ENCODE data around the gene ALX3.
"Not testable (repeated sequence)": the region's sequence is repeated elsewhere in the genome, so short reads cannot be mapped to it uniquely, and the experiment has no call there.

The ALX3 gene

DNA sequence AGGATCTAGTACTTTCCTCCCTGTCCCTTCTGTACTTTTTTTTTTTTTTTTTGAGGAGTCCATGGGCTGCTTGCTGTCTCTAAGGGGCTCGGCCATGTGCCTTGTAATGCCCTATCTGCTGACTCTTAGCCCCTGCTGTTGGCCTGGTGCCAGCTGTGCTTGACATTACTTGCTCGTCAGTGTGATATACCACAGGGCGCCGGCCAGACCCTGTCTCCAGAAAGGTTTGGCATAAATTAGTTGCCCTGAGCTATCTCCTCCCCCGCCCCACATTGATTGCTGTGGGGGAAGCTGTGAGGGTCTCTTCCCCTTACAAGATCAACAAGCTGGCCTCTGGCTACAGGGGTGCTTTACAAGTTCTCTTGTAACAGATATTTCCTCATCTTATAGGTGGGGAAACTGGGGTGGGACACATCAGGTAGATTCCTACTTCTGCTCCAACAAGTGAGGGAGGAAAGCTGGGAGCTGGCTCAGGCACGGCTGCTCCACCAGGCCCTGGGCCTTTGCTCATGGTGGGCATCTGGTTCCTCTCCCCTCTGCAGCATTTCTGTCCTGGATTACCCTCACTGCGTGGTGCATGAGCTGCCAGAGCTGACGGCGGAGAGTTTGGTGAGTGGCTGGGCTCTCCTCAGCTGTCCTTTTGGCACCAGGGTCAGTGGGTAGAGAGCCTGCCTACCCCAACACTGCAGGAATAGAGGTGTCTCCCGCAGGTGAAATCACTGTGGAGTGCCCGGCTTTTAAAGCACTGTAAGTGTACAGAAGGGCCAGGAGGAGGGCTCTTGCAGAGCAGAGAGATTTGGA, 20.5 kb downstream of the ALX3 start:
- DNase-seq (ENCODE audit: extremely low spot score, insufficient read length, low read depth) = no peak
- FAIRE-seq = no peak

DNA sequence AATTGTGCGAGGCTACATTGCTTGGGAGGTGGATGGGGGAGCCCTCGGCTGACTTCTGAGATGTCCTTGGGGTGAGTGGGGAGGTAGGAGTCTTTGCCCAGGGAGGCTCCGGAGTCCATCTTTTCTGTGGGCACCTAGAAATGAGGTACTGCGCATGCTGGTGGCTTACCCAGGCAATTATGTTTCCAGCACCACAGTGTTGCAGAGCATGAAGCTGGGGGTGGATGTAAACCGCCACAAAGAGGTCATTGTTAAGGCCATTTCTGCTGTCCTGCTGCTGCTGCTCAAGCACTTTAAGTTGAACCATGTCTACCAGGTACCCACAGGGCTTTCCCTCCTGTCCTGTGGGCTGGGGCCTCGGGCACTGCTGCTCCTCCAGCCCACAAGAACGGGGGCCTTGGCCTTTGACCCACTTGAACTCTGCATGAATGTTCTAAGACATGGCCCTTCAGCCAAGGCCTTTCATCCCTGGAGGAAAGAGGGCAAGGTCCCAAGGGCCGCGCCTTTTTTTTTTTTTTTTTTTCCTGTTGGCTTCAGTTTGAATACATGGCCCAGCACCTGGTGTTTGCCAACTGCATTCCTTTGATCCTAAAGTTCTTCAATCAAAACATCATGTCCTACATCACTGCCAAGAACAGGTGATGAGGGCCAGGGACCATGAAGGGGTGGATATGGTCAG, 21.4 kb downstream of the ALX3 start:
- DNase-seq (ENCODE audit: extremely low spot score, insufficient read length, low read depth) = no peak
- FAIRE-seq = no peak

DNA sequence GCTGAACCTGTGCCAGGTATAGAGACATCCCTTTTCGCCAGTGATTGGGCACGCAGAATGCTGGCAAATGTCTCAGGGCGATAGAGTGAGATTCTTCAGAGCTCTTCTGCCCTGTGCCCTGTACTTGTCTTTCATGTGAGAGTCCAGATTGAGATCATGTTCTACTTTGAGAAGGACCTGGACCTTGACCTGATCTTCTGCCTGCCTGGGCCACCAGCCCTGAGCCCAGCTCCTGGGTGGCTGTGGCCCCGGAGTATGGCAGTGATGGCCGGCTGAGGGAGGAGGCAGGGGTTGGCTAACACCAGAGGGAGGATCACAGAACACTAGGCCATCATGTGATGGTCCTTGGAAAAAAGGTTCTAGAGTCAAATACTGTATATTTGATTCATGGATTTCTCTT, 22.2 kb downstream of the ALX3 start:
- no peak for FAIRE-seq
- DNase-seq (ENCODE audit: extremely low spot score, insufficient read length, low read depth) = no peak

DNA sequence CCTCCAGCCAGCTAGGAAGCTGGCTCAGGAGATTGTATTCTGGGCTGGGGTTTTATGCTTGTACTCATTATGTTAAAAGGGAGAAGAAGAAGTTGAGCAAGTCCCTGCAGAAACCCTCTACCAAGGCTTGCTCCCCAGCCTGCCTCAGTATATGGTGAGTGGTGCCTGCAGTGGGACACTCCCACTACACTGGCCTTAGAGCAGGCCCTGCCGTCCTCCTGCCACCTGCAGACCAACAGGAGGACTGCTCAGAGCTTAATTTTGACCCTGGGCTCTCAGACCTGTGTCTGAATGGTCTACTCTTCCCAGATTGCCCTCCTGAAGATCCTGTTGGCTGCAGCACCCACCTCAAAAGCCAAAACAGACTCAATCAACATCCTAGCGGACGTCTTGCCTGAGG, 23.0 kb downstream of the ALX3 start:
- FAIRE-seq (no peak), DNase-seq (ENCODE audit: extremely low spot score, insufficient read length, low read depth) (no peak)

DNA sequence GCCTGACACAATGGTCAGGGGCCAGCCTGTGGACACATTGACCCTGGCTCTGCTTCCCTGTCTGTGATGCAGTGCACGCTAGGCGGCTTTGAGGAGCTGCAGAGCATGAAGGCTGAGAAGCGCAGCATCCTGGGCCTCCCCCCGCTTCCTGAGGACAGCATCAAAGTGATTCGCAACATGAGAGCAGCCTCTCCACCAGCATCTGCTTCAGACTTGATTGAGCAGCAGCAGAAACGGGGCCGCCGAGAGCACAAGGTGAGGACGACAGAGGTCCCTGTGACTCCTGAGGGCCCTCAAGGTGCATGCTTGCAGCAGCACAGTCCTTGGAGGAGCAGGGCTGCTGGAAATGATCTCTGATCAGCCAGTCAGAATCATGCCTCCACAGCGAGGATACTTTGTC, 27.5 kb downstream of the ALX3 start:
- DNase-seq (ENCODE audit: extremely low spot score, insufficient read length, low read depth) (no peak), FAIRE-seq (no peak)

DNA sequence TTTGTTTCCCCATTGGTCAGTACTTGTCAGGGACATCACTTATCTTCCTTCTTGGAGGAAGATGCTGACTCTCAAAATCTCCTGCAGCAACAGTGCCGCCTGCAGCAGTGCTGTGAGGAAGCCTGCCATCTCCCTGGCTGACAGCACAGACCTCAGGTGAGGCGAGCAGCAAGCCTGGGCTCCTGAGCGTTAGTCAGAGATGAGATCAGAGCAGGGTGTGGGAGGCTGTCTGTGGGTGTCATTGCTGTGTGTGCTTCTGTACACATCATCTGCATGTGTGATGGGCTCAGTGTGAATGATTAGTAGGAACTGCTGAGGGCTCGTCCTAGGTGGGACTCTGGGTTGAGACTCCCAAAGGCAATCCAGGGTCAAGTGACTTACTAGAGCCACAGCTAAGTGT, 29.9 kb downstream of the ALX3 start:
- FAIRE-seq = no peak
- DNase-seq (ENCODE audit: extremely low spot score, insufficient read length, low read depth) = no peak

DNA sequence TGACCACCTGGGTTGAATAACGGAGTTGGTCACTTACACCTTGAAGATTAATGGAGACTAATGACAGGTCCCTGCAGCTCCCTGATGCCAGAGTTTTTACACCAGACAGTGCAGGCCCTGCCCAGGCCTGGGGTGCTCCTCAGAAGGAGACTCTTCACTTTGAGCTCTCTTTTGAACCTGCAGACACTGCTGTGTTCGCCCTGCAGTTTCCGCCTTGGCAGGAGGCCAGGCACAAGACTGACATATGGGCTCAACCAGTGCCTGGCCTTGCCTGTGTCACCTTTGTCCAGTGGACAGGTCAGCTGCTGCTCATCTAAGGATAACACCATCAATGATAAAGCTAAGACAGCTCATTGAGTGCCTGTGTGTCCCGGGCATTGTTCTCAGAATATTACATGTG, 30.8 kb downstream of the ALX3 start:
- FAIRE-seq (no peak), DNase-seq (ENCODE audit: extremely low spot score, insufficient read length, low read depth) (no peak)

DNA sequence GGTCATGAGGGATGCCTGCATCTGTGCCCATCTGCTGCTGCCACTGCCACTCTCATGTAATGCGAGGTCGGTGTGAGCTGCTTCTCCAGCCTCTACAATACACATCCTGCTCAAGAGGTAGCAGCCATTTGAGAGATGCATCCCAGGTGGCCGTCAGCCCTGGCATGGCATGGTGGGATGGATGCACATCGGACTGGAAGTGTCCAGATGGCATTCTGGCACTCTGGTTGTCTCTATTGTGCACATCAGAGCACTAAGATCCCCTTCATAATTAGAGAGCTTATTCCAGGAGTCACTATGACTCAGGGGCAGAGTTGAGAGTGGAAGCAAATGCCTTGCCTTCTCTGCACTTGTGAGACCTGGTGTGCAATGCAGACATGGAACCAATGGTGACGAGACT, 32.2 kb downstream of the ALX3 start:
- FAIRE-seq (no peak), DNase-seq (ENCODE audit: extremely low spot score, insufficient read length, low read depth) (no peak)

DNA sequence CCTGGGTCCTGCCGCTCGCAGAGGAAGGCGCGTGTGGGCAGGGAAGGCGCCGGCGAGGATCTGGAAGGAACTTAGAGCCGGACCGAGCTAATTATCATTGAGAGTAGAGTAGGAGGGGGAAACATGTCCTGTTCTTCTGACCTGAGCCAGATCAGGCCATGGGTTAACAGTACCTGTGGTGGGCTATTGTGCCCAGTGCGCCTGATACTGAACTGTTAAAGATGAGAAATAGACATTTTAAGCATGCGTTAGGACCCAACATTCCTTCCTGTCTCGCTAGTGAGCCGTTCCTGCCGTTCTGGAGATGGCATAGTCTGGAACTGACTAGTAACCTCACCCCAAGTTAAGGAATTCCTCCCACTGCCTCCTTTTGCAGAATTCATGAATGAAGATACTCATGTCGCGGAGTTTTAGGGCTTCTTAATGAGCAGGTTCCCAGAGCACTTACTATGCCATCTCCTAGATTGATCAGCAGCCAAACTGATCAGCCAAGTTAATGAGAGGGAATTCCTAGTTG, 35.2 kb downstream of the ALX3 start:
- no peak for DNase-seq (ENCODE audit: extremely low spot score, insufficient read length, low read depth)

DNA sequence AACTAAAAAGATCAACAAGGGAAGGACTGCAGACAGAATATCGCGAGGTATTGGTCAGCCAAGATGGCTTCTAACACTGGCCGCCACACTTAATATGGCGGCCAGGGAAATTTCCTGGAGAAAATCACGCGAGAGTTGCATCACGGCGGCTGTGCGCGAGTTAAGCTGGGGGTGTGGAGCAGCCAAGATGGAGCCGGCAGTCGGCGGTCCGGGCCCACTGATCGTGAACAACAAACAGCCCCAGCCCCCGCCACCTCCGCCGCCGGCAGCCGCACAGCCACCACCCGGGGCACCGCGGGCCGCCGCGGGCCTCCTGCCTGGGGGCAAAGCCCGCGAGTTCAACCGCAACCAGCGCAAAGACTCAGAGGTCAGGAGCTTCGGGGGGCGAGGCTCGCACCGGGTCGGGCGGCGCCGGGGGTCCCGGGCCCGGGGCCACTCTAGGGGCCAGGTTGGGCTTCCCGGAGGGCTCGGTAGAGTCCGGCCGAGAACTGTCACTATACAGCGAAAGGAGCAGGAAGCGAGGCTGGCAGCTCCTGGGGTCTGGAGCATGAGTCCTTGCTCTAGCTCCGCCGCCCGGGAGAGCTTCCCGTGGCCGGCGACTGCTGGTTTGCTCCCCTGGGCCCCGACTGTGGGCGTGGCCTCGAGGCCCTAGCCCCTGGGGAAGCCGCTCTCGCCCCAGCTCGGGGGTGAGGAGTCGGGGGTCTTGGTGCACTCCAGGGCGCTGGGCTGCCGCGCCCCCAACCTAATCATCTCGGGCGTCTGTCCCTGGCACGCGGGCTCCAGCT, 35.8 kb downstream of the ALX3 start, which contains the start of gene STRIP1:
Gene STRIP1, plus strand, starts transcription at position 174 of the 785 bp plus-strand sequence. Its CDS starts 14 bp downstream, at position 188.
- peak; percentile 81 for DNase-seq (ENCODE audit: extremely low spot score, insufficient read length, low read depth)
- peak; percentile 87 for FAIRE-seq

More for the DNA sequence above, 35.2 kb downstream of the ALX3 start:
- FAIRE-seq = no peak

DNA sequence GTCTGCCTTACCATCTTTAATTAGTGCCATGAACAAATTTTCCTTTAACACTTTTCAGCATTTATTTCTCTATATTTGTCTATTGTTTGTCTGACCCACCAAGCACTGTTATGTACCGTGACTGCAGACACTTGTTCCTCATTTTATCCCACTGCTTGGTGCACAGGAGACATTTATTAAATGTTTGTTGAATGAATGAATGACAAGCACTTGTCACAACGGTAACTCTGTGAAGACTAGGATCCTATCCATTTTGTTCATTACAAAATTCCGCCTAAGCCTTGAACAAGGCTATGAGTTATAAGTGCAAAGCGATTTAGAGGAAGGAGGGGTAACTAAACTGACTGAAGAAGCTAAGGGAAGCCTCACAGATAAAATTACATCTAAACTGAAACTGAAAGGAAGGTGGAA, 36.4 kb downstream of the ALX3 start:
- no peak for DNase-seq (ENCODE audit: extremely low spot score, insufficient read length, low read depth)
- FAIRE-seq = no peak

DNA sequence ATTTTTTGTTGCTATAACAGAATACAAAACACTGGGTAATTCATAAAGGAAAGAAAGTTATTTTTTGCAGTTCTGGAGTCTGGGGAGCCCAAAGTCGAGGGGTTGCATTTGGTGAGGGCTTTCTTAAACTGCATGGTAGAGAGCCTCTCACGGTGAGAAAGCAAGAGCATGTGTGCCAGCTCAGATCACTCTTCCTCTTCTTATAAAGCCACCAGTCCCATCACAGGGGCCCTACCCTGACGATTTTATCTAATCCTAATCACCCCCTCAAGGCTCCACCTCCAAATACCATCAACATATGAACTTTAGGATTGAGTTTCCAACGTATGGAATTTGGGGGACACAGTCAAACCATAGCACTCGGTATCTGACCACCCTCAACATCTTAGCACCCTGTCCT, 37.1 kb downstream of the ALX3 start:
- DNase-seq (ENCODE audit: extremely low spot score, insufficient read length, low read depth) (no peak), FAIRE-seq (no peak)

DNA sequence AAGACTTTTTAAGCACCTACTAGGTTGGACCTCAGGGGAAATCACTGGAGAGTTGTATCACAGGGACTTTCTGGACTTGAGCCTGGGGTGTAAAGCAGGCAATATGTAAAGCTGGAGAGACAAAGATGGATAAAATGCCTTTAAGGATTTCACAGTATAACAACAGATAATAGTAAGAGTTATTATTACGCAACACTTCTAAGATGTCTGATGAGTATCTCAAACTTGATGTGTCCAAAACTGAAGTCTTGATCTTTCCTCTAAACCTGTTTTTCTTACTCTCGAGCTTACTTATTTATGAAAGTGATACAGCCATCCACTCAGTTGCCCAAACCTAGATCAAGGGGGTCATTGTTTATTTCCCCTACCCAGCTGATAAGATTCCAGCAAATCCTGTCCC, 38.1 kb downstream of the ALX3 start:
- no peak for DNase-seq (ENCODE audit: extremely low spot score, insufficient read length, low read depth)
- FAIRE-seq = no peak

DNA sequence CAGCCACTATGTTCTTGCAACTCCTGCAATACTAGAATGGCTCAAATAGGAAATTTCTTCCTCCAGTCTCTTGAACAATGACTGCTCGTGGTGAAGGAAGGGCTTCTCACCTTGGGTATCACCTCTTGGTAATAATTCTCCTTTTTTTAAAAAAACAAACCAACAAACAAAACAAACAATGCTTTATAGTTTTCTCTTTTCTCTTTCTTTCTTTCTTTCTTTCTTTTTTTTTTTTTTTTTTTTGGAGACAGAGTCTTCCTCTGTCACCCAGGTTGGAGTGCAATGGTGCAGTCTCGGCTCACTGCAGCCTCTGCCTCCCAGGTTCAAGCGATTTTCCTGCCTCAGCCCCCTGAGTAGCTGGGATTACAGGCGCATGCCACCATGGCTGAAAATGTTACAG, 39.8 kb downstream of the ALX3 start:
- DNase-seq (ENCODE audit: extremely low spot score, insufficient read length, low read depth); FAIRE-seq: not testable (repeated sequence)

DNA sequence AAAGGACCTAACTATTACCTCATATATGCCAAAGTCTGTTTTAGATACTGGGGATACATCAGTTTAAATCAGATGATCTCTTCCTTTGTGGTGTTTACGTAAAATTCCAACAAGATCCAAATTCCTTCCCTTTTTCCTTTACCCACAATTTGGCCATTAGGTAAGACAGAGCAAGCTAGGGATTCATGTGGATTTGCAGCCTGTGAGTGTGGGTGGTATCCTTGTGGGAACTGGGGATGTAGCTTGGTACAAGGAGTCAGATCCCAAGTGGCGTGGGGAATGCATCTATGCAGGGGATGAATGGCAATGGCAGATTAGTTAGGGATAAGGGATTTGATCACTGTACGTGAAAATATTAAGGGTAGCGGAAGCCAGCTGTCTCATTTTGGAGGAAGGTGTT, 45.9 kb downstream of the ALX3 start:
- FAIRE-seq (no peak), DNase-seq (ENCODE audit: extremely low spot score, insufficient read length, low read depth) (no peak)

DNA sequence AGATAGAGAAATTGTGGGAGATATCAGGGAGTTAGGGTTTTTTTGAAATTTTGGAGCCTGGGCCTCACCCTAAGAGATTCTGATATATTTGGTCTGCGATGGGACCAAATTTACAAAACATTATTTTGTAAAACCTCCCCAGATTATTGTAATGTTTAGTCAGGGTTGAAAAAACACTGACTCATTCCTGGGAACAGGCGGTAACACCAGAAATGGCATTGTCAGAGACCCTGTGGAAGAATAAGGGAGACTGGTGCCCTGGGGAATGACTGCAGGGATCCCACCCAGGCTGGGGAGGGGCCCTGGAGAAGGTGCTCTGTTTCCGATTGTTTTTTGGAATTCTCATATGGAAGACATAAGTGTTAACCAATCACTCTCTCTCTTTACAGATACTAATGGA, 49.2 kb downstream of the ALX3 start:
- no peak for FAIRE-seq
- no peak for DNase-seq (ENCODE audit: extremely low spot score, insufficient read length, low read depth)

DNA sequence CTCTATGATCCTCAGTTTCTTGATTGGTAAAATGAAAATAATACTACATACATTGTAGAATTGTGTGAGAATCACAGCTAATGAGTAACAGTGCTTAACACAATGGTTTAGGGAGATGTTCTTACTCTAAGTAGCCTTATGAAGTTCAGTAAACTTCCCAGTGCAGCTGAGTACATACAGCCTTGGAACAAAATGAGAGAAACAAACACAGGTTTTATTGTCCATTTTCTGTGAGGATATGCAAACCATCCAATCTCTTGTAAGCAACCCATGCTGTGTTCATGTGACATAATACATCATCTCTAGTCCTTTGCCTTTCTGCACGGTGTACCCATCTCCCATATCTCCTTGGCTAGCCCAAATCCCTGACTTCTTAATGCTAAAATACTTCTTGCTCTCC, 50.7 kb downstream of the ALX3 start:
- FAIRE-seq (no peak), DNase-seq (ENCODE audit: extremely low spot score, insufficient read length, low read depth) (no peak)

DNA sequence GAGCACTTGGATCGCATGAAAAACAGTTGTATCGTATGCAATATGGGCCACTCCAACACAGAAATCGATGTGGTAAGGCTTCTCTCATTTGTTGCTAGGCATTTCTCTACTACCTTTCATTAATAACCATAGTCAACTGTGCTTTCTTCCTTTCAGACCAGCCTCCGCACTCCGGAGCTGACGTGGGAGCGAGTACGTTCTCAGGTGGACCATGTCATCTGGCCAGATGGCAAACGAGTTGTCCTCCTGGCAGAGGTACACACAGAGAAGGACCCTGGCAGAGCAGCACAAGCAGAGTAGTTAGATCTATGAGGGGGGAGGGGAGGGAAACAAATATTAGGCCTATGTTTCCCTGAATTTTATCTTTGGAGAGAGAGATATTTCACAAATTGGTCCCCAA, 52.1 kb downstream of the ALX3 start:
- FAIRE-seq (no peak), DNase-seq (ENCODE audit: extremely low spot score, insufficient read length, low read depth) (no peak)

DNA sequence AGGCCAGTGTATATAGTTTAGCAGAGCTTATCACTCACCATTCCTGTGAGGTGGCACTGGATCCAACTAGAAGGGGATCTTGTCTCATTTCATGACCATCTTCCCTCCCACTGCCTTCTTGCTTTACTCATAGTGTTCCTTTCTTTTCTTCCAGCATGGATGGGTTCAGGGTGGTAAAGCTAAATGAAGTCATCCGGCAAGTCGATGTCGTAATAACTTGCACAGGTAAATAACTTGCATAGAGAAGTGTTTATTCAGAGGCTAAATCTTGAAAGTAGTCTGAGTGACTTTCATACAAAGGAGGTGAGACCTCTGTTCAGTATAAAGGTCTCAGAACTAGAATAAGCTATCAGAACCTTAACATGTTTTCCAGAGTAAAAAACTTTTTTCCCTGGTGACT, 52.7 kb downstream of the ALX3 start:
- no peak for DNase-seq (ENCODE audit: extremely low spot score, insufficient read length, low read depth)
- FAIRE-seq = no peak

DNA sequence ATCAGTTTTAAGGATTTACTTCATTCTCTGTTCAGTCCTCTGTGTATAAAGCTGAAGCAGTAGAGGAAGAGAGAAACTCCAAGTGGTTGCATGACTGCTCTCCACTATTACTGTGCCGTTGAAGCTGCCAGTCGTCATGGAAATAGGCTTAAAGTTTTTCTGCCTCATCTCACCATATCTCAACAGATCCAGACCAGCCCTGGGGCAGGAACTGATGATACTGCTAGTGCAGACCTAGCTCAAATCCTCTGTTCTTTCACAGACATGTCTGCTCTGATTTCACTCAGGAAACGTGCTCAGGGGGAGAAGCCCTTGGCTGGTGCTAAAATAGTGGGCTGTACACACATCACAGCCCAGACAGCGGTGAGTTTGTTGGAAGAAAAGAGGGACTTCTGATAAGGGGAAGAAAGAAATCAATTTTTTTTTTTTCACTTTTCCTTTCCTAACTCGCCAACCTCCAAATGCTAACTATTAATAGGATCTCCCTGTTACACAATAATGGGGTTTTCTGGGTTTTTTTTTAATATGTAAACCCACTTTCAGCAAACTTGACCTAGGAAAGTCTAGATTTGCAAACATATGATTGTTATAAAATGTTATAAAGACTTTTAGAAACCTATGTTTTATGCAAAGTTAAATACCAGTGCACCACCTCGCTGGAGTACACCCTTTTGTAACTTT, 58.2 kb downstream of the ALX3 start:
- no peak for DNase-seq (ENCODE audit: extremely low spot score, insufficient read length, low read depth)
- FAIRE-seq = no peak
